Natural killer cell treated with Interleukin-12 subunit alpha and Interleukin-12 subunit beta and Interleukin-15 and Interleukin-18, amount 100 ng/mL, for 72 hours (primary cell): Measurements from ENCODE around the gene MACROD1. TPM values are rescaled to one million over a fixed set of nuclear protein-coding genes. Genes with fewer than 3 reads are reported as not detected.
"Not testable (repeated sequence)": the region's sequence is repeated elsewhere in the genome, so short reads cannot be mapped to it uniquely, and the experiment has no call there.

Experiments used
- ATAC-seq, 2 donors: fragments of 150-1000 bp; cut with Tn5 transposase in 1 of 2; sonication (Bioruptor Pico), chemical (Tn5 transposase) in 1 of 2; 2 replicates each; pipeline ENCODE4 v1.10.0; 2021
- DNase-seq: peaks from one replicate; pipeline ENCODE4 v3.0.0; 2022; ENCODE audit warnings: low spot score
- H3K27ac Mint-ChIP-seq, 2 donors: 1 replicate in 1 of 2; 2 replicates in 1 of 2; pipeline ENCODE4 v1.8.0; 2022; ENCODE audit warnings: mixed read lengths in 2 of 2, mild to moderate bottlenecking in 1 of 2, moderate library complexity in 1 of 2
- H3K27me3 Mint-ChIP-seq, 2 donors: 1 replicate in 1 of 2; 2 replicates in 1 of 2; pipeline ENCODE4 v1.8.0; 2022; ENCODE audit warnings: mixed read lengths in 2 of 2
- H3K36me3 Mint-ChIP-seq: one replicate; pipeline ENCODE4 v1.8.0; 2022; ENCODE audit warnings: mixed read lengths
- H3K4me1 Mint-ChIP-seq, 2 donors: 1 replicate in 1 of 2; 2 replicates in 1 of 2; pipeline ENCODE4 v1.8.0; 2022; ENCODE audit warnings: low read depth in 2 of 2, mixed read lengths in 2 of 2, mild to moderate bottlenecking in 1 of 2
- H3K4me3 Mint-ChIP-seq: one replicate; pipeline ENCODE4 v1.8.0; 2022; ENCODE audit warnings: mixed read lengths
- H3K9me3 Mint-ChIP-seq: 2 replicates; pipeline ENCODE4 v1.8.0; 2022; ENCODE audit warnings: mixed read lengths
- total RNA-seq, 2 donors: library from RNA; stranded (reverse); gene quantifications; one replicate each; pipeline ENCODE4 v1.2.3, GENCODE V29; 2022

Gene MACROD1
- total RNA-seq, 2 donors from 2014 or later, result 3.0 to 12.7 TPM

DNA sequence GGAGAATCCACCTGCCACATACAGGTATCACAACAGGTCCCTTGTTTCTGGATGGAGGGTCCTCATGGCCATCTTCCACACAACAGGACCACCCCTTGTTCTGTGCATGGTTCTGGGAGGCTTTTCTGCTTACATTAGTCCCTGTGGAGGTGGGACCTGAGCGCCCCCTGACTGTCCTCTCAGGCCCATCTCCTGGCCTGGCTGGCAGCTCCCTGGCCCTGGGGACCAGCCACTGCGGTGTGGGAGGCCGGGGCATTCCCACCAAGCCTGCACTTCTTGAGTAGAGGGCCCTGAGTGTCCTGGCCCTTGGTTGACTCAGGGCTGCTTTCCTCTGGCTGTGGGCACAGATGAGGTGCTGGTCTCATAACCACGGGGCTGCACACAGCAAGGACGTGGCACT is 186.5 kb downstream of the MACROD1 start:
- no peak for ATAC-seq
- Mint-ChIP-seq H3K27ac (no peak overlapping the region), H3K27me3 (no peaks in the 10 kb centered on the region), H3K4me3 (no peak overlapping the region), H3K4me1 (peaks cover 17 to 18% of the 10 kb centered on the region in 2 donors), H3K36me3 (peaks cover 9% of the 10 kb centered on the region), H3K9me3 (no peaks in the 10 kb centered on the region)
- no peak for DNase-seq

DNA sequence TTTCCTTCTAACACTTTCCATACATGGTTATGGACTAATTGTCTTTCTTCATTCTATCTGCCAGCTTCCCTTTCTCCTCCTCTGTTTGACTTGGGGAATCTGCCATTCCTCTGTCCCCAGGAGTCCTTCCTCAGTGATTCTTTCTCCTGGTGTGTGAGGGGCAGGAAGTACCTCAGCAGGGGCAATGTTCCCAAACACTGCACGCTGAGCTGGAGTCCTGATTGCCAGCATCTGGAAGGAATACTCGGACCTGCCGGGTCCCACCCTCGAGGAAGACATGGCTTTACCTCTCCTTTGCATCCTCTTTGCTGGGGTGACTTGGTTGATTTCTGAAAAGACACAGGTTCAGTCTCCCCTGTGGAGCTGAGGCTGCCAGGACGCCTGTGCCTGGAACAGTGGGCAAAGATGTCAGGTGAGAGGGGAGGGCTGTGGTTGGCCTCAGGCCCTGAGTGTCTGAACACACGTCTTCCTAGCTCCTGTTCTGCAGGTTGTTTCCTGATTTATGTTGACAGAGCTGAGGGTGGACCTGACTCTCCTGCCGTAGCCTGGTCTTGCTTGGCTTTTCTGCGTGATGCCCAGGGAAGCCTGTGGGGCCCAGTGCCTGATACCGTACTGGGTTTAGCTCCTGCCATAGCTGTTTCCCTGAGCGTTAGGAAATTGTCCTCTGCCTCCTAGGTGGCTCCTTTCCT is 187.2 kb downstream of the MACROD1 start:
- Mint-ChIP-seq H3K36me3 (peaks cover 9% of the 10 kb centered on the region), H3K4me3 (no peak overlapping the region), H3K4me1 (peaks cover 17 to 22% of the 10 kb centered on the region in 2 donors), H3K9me3 (no peaks in the 10 kb centered on the region), H3K27ac (peak overlapping the region in 1 of 2 donors; percentile 46), H3K27me3 (no peaks in the 10 kb centered on the region)
- DNase-seq, result no peak
- ATAC-seq, result no peak

DNA sequence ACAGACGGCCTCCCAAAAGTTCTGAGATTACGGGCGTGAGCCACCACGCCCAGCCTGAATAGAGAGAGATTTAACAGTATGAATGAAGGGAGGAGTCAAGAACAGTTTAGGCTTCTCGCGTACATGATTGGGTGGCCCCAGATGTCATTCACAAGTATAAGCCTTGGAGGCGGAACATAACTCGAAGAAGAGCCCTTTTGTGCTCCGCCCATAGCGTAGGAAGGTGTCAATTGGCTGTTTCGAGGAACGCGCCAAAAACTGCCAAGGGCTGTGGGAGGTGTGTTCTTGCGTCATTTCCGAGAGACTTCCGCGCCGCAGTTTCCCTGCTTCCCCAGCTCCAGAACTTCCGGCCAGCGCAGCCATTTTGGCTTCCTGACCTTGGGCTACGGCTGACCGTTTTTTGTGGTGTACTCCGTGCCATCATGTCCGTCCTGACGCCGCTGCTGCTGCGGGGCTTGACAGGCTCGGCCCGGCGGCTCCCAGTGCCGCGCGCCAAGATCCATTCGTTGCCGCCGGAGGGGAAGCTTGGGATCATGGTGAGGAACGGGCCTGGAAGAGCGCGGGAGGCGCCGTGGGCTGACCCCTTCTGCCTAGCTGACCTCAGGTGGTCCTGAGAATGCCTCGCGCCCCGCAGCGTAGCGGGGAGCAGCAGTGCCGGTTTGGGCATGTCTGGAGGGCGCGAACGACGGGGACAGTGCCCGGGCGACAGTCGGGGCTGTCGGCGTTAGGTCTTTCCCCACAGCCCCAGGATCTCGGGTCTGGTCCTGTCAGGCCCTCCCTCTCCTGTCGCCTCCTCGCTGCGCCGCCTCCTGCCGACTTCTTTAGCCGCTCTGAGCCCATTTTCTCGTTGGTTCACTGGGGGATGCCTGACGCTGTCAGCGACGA is 191.4 kb downstream of the MACROD1 start, which contains the start of gene COX8A:
Gene COX8A, plus strand, starts transcription at position 362 of the 885 bp plus-strand sequence. Its CDS starts 61 bp downstream, at position 423.
- H3K27ac Mint-ChIP-seq, result peak within 1 kb of the TSS; percentile 95 to 99
- H3K4me1 Mint-ChIP-seq, result peaks cover 23% of the 10 kb centered on the region in 2 donors
- H3K36me3 Mint-ChIP-seq, result peaks cover 9% of the 10 kb centered on the region

DNA sequence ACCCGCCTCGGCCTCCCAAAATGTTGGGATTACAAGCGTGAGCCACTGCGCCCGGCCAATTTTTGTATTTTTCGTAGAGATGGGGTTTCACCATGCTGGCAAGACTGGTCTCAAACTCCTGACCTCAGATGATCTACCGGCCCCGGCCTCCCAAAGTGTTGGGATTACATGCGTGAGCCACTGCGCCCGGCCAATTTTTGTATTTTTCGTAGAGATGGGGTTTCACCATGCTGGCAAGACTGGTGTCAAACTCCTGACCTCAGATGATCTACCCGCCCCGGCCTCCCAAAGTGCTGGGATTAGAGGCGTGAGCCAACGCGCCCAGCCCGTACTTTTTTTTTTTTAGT is 192.0 kb downstream of the MACROD1 start:
- not testable (repeated sequence) for H3K27me3 Mint-ChIP-seq, DNase-seq, H3K36me3 Mint-ChIP-seq, H3K9me3 Mint-ChIP-seq, ATAC-seq
- Mint-ChIP-seq H3K4me3 (peak overlapping the region; percentile 99), H3K4me1 (peaks cover 23% of the 10 kb centered on the region in 2 donors), H3K27ac (peak overlapping the region; percentile 95 to 99)

More for the DNA sequence above, 191.4 kb downstream of the MACROD1 start, which contains the start of gene COX8A:
- no peaks in the 10 kb centered on the region for H3K9me3 Mint-ChIP-seq
- H3K27me3 Mint-ChIP-seq, result no peaks in the 10 kb centered on the region
- H3K4me3 Mint-ChIP-seq, result peak within 1 kb of the TSS; percentile 99
- ATAC-seq, result peak; percentile 99 to 100
- DNase-seq, result peak; percentile 98

DNA sequence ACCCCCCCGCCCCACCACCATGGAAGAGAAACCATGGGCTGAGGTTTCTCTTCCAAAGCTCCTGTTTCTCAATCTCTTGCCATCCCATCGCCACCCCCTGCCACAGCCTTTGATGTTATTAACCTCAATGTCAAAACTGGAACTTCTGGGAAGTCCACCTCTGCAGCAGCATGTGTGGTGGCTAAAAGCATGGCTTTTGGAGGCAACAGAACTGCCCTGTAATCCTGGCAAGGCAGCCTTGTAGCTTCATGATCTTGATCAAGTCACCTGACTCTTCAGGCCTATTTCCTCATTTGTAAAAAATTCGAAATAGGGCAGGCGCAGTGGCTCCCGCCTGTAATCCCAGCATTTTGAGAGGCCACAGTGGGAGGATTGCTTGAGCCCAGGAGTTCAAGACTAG is 195.0 kb downstream of the MACROD1 start:
- H3K4me3 Mint-ChIP-seq, result no peak overlapping the region
- no peak overlapping the region for H3K27ac Mint-ChIP-seq
- H3K4me1 Mint-ChIP-seq, result peaks cover 9 to 11% of the 10 kb centered on the region in 2 donors
- no peaks in the 10 kb centered on the region for H3K9me3 Mint-ChIP-seq
- ATAC-seq (no peak), DNase-seq (no peak)
- peaks cover 2% of the 10 kb centered on the region for H3K36me3 Mint-ChIP-seq
- peaks cover 0 to 3% of the 10 kb centered on the region in 2 donors for H3K27me3 Mint-ChIP-seq

DNA sequence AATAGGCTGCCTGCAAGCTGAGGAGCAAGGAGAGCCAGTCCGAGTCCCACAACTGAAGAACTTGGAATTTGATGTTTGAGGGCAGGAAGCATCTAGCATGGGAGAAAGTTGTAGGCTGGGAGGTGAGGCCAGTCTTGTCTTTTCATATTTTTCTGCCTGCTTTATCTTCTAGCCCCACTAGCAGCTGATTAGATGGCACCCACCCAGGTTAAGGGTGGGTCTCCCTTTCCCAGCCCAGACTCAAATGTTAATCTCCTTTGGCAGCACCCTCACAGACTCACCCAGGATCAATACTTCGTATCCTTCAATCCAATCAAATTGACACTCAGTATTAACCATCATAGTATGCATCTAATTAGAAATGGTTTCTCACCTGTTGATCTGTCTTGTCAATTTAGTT is 196.5 kb downstream of the MACROD1 start:
- ATAC-seq, result no peak
- Mint-ChIP-seq H3K27ac (no peak overlapping the region), H3K27me3 (peaks cover 0 to 3% of the 10 kb centered on the region in 2 donors), H3K4me3 (no peak overlapping the region), H3K36me3 (no peaks in the 10 kb centered on the region), H3K9me3 (no peaks in the 10 kb centered on the region), H3K4me1 (peaks cover 6 to 8% of the 10 kb centered on the region in 2 donors)
- no peak for DNase-seq

DNA sequence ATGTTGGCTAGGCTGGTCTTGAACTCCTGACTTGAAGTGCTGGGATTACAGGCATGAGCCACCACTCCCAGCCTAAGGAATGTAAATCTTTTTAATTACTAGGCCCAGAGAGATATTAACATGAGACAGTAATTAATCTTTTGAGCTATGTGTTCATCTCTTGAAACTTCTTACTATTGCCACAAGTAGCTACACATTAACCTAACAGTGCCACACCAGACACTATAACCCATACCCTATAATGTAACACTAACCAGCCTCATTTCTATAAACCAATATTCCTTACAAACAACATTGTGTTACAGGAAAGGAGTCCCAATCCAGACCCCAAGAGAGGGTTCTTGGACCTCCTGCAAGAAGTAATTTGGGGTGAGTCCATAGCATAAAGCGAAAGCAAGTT is 199.5 kb downstream of the MACROD1 start:
- DNase-seq, result no peak
- ATAC-seq, result no peak
- H3K4me3 Mint-ChIP-seq, result no peak overlapping the region
- H3K27me3 Mint-ChIP-seq, result peaks cover 0 to 3% of the 10 kb centered on the region in 2 donors
- no peaks in the 10 kb centered on the region for H3K36me3 Mint-ChIP-seq
- no peak overlapping the region for H3K27ac Mint-ChIP-seq
- no peaks in the 10 kb centered on the region for H3K9me3 Mint-ChIP-seq
- peaks cover 6 to 7% of the 10 kb centered on the region in 2 donors for H3K4me1 Mint-ChIP-seq

DNA sequence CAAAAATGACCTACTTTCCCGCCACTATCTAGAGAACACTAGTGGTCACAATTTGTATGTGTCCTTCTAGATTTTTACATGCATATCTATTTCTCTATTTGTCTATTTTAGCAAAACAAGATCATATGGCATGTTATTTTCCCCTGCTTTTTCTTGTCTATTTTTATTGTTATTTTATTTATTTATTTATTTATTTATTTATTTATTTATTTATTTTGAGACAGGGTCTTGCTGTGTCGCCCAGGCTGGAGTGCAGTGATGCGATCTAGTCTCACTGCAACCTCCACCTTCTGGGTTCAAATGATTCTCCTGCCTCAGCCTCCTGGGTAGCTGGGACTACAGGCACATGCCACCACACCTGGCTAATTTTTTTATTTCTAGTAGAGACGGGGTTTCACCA is 202.0 kb downstream of the MACROD1 start:
- H3K27me3 Mint-ChIP-seq, H3K9me3 Mint-ChIP-seq, H3K36me3 Mint-ChIP-seq, H3K27ac Mint-ChIP-seq, DNase-seq, ATAC-seq, H3K4me3 Mint-ChIP-seq: not testable (repeated sequence)
- H3K4me1 Mint-ChIP-seq, result peaks cover 15 to 17% of the 10 kb centered on the region in 2 donors

DNA sequence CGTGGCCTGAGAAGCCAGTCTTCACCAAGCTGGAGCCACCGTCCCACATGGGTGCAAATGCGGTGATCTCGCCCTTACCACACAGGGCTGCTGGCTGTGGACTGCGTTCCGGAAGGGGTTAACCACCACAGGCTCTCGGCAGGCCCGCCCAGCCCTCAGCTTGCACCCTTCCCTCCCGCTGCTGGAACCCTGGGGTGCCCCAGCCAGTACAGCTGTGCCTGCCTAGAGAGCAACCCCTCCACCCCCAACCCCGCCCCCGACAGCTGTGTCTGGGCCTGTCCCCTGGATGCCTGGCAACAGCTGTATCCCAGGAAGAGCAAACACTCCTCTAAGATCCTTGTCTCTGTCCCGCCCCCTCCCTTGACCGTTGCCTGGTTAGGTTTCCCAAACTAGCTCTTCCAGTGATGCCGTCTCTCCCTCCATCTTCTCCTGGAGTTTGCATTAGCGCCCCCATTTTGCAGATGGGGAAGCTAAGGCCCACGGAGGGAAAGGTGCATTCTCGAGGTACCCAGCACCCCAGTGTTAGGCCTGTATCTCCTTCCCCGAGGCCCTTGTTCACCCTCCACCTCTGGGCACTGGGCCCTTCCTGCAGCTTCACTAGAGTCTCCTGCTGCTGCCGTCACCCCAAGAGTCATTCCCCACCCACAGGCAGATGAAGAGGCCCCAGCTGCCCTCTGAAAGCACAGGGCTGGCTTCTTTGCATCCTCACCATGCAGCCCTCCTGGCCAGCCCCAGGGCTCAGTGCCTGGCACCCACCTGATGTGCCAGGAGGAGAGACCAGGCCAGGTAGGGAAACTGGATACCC is 204.1 kb downstream of the MACROD1 start:
- peak; percentile 76 for DNase-seq
- peak; percentile 88 to 91 for ATAC-seq
- Mint-ChIP-seq H3K27ac (peak overlapping the region in 1 of 2 donors; percentile 68), H3K36me3 (no peaks in the 10 kb centered on the region), H3K9me3 (no peaks in the 10 kb centered on the region), H3K4me1 (peaks cover 15 to 17% of the 10 kb centered on the region in 2 donors), H3K27me3 (no peaks in the 10 kb centered on the region), H3K4me3 (peak overlapping the region; percentile 39)

DNA sequence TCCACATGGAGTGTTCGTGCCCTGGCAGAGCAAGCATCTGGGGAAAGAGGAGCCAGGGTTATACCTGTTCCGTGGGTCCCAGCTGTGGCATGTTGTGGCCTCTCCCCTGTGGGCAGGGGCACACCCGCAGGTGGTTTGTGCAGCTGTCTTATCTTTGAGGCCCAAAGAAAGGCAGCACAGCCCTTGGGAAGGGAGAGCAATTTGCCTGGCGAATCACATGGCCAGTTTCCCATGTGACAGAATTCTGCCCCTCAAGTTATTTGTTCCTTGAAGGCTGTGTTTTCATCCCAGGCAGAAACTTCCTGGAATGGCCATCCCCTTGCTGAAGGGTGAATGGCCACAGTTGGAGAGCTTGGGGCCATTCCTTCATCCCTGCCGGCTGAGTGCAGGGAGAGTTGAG is 207.9 kb downstream of the MACROD1 start:
- Mint-ChIP-seq H3K9me3 (no peaks in the 10 kb centered on the region), H3K4me3 (no peak overlapping the region), H3K27me3 (no peaks in the 10 kb centered on the region), H3K36me3 (no peaks in the 10 kb centered on the region), H3K27ac (peak overlapping the region in 1 of 2 donors; percentile 18), H3K4me1 (peaks cover 27% of the 10 kb centered on the region in 2 donors)
- ATAC-seq (no peak), DNase-seq (no peak)

DNA sequence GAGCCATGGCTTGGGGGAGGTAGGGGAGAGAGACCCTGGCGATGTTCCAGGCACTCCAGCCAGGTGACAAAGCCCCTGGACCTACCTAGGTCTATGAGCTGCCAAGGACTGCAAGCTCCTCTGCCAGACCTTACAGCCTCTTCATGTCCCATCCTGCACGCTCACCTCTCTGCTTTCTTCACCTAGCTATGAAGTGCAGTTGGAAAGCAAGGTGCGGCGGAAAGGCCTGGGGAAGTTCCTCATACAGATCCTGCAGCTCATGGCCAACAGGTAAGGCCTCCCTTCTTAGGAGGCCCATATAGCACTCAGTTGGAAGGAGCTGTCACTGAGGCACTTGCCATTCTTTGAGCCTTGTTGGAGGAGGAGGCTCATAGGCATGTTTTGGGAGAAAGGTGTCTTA is 213.3 kb downstream of the MACROD1 start:
- ATAC-seq, result no peak
- Mint-ChIP-seq H3K4me1 (peaks cover 31 to 32% of the 10 kb centered on the region in 2 donors), H3K36me3 (no peaks in the 10 kb centered on the region), H3K27ac (peak overlapping the region; percentile 59 to 75), H3K27me3 (no peaks in the 10 kb centered on the region), H3K4me3 (peak overlapping the region; percentile 84), H3K9me3 (no peaks in the 10 kb centered on the region)
- DNase-seq, result no peak

DNA sequence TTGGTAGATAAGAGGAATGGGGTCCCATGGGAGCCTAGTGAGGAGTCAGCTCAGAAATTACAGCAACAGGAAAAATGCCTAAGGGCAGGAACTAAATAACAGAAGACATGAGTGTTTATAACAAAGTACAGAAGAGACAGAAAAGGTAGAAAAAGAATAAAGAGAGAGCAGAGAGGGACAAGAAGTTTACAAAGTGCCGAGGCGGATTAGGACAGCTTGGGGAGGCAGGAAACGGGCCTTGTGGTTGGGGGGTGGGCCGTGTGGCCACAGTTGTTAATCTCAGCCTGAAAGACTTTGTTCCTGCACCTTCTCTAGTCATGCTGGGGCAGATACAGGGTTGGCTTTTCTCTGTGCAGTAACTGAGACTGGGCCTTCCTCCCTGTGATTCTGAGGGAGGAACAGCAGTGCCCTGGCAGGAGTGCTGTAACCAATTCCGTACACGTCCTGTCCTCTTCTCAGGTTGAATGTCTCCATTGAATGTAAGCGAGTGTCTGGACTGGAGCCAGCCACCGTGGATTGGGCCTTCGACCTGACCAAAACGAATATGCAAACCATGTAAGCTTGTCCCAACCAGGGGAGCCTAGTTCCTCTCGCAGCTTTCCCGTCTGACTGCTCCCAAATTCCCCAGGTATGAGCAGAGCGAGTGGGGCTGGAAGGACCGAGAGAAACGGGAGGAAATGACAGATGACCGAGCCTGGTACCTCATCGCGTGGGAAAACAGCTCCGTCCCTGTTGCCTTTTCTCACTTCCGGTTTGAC is 214.0 kb downstream of the MACROD1 start:
- Mint-ChIP-seq H3K9me3 (no peaks in the 10 kb centered on the region), H3K27me3 (no peaks in the 10 kb centered on the region), H3K27ac (peak overlapping the region; percentile 59 to 75), H3K4me1 (peaks cover 31 to 32% of the 10 kb centered on the region in 2 donors), H3K36me3 (no peaks in the 10 kb centered on the region), H3K4me3 (peak overlapping the region; percentile 84)
- DNase-seq (peak; percentile 79), ATAC-seq (peak; percentile 89 to 94)
